Heart right ventricle (tissue), 16 donors: ENCODE measurements around the gene AP2A1. TPM values are rescaled to one million over a fixed set of nuclear protein-coding genes. Genes with fewer than 3 reads are reported as not detected.

Experiments used
- ATAC-seq, 8 donors: fragments of 200-7000 bp; cut with Tn5 transposase; one replicate each; pipeline ENCODE4 v1.9.1; 2020; ENCODE audit warnings: mild to moderate bottlenecking in 8 of 8, moderate library complexity in 8 of 8, moderate number of reproducible peaks in 1 of 8
- DNase-seq, 2 donors: peaks; one replicate each; pipeline ENCODE4 v3.0.0-alpha.2; 2020
- H3K27ac ChIP-seq, 10 donors: fragments of 200-600 bp; sonication (generic) in 2 of 10; one replicate each; pipeline versions ENCODE4 v1.5.0 to v1.8.0; 2020 to 2022; ENCODE audit warnings: mild to moderate bottlenecking in 3 of 10
- H3K27me3 ChIP-seq, 7 donors: fragments of 200-600 bp; one replicate each; pipeline ENCODE4 v1.8.0; 2021 to 2022; ENCODE audit warnings: mild to moderate bottlenecking in 2 of 7
- H3K36me3 ChIP-seq, 9 donors: fragments of 200-600 bp; sonication (generic) in 1 of 9; one replicate each; pipeline versions ENCODE4 v1.5.0 to v1.8.0; 2020 to 2022; ENCODE audit warnings: mild to moderate bottlenecking in 2 of 9
- H3K4me1 ChIP-seq, 9 donors: fragments of 200-600 bp; sonication (generic) in 1 of 9; one replicate each; pipeline versions ENCODE4 v1.5.0 to v1.8.0; 2020 to 2022; ENCODE audit warnings: mild to moderate bottlenecking in 4 of 9
- H3K4me3 ChIP-seq, 10 donors: fragments of 200-600 bp; sonication (generic) in 2 of 10; one replicate each; pipeline versions ENCODE4 v1.5.0 to v1.8.0; 2020 to 2022; ENCODE audit warnings: mild to moderate bottlenecking in 7 of 10, moderate library complexity in 2 of 10
- H3K9me3 ChIP-seq, 11 donors: fragments of 200-600 bp in 10 of 11; sonication (generic) in 2 of 11; one replicate each; pipeline versions ENCODE4 v1.5.0 to v1.8.0; 2013 to 2022; ENCODE audit warnings: mild to moderate bottlenecking in 2 of 11, control low read depth in 1 of 11, moderate library complexity in 1 of 11
- CTCF ChIP-seq, 9 donors: fragments of 200-600 bp; sonication (generic) in 2 of 9; IDR thresholded peaks; one replicate each; pipeline versions ENCODE4 v1.5.0 to v1.8.0; 2021 to 2022; ENCODE audit warnings: antibody characterized with exemption in 9 of 9, mild to moderate bottlenecking in 5 of 9, moderate library complexity in 1 of 9
- WGBS, 2 donors: extraction: QIAGEN DNeasy Blood & Tissue Kit; methylation state at CpG; one replicate each; pipeline ENCODE4 v1.1.7; 2013; ENCODE audit warnings: inconsistent platforms in 1 of 2; 5-methylcytosine and 5-hydroxymethylcytosine counted together
- intact Hi-C, 10 donors: fragments of 100-400 bp; cut with DNase I; formaldehyde crosslinking; loops; one replicate each; pipeline versions ENCODE4 v1.11.1 to v1.14.2; 2022
- polyA plus RNA-seq, 2 donors: library from polyadenylated mRNA; stranded (reverse); fragments of 200-250 nt; gene quantifications; one replicate each; pipeline ENCODE4 v1.2.3, GENCODE V29; 2013
- total RNA-seq, 10 donors: library from RNA; stranded (reverse); fragmentation: NEBNext Ultra II Directional in 3 of 10; extraction: Animal tissue kit (Norgen Biotek cat#: 25700) in 3 of 10; gene quantifications; one replicate each; pipeline versions ENCODE4 v1.2.1 to v1.2.4, GENCODE V29; 2021 to 2023
- donor health status: Arrhythmogenic right ventricular cardiomyopathy.
- donor health status: ischemic (EF 13 %, LVEDD 7.1; RV severe dilation, severe dysfunction).
- donor health status: healthy with polysubstance abuse.
- donor health status: DM: no; HTN: yes; CAD: no.
- donor health status: DM: no; HTN: no; CAD: no.
- donor health status: ischemic (EF 25% LVEDD 6.9; RV normal size, moderate dysfunction).
- donor health status: ischemic (EF 25% LVEDD 5.7; RV mildly dilated, moderate dysfunction).
- donor health status: healthy.
- donor health status: DM: yes; HTN: yes; CAD: no.
- donor health status: Ischemic cardiomyopathy.
- donor health status: ischemic (EF 35%, LVEDD 5.7; RV mildly dilated, moderate dysfunction).
- donor health status: nonischemic (EF 11% LVEDD 7.7; RV severe dilation, severe dysfunction).
- donor health status: DM: yes; HTN: yes; CAD: no.
- donor health status: PGD.
- donor health status: ischemic (EF 29% LVEDD 5.4; RV normal size, mild dysfunction).
- donor health status: nonischemic (EF 23%, LVEDD 6.1; RV moderate dilation, normal function).

The AP2A1 gene
- total and polyA plus RNA-seq, 12 donors = 36.1 to 108 (median 62.6) TPM

GRCh38 chr19:49845414-49845813 is 78.6 kb downstream of the AP2A1 start:
- ATAC-seq (no peak), DNase-seq (no peak)
- Histone ChIP-seq H3K4me3 (no peak overlapping the region), H3K27me3 (no peaks in the 10 kb centered on the region), H3K9me3 (peaks cover 0 to 10% (median 0%) of the 10 kb centered on the region in 11 donors), H3K27ac (no peak overlapping the region), H3K36me3 (peaks cover 0 to 15% (median 0%) of the 10 kb centered on the region in 9 donors), H3K4me1 (peaks cover 0 to 25% (median 6%) of the 10 kb centered on the region in 9 donors)
- WGBS, 2 donors = 66 to 71% methylated on average over 3 of the region's 3 CpGs
- intact Hi-C loops = no loop called here
- no peak for TF ChIP-seq CTCF (IDR thresholded peaks at IDR 0.05)

- no peak for ATAC-seq
- Histone ChIP-seq H3K4me3 (no peak overlapping the region), H3K27ac (no peak overlapping the region), H3K27me3 (no peaks in the 10 kb centered on the region), H3K36me3 (peaks cover 0 to 7% (median 0%) of the 10 kb centered on the region in 9 donors), H3K9me3 (peaks cover 0 to 10% (median 0%) of the 10 kb centered on the region in 11 donors), H3K4me1 (peaks cover 0 to 25% (median 6%) of the 10 kb centered on the region in 9 donors)
- no peak for DNase-seq
- intact Hi-C loops = no loop called here
- WGBS, 2 donors = 73 to 90% methylated on average over 5 of the region's 5 CpGs
- TF ChIP-seq CTCF (IDR thresholded peaks at IDR 0.05) = no peak
Observed at GRCh38 chr19:49846408-49846807, 79.6 kb downstream of the AP2A1 start.

GRCh38 chr19:49847731-49848696 is 81.2 kb downstream of the AP2A1 start:
- peaks cover 9 to 40% (median 20%) of the 10 kb centered on the region in 9 donors for H3K4me1 ChIP-seq
- ATAC-seq (no peak), DNase-seq (no peak)
- H3K27me3 ChIP-seq = no peaks in the 10 kb centered on the region
- no peaks in the 10 kb centered on the region for H3K36me3 ChIP-seq
- intact Hi-C loops = no loop called here
- no peak for TF ChIP-seq CTCF (IDR thresholded peaks at IDR 0.05)
- WGBS, 2 donors = 93% methylated on average over 10 of the region's 10 CpGs
- H3K4me3 ChIP-seq = no peak overlapping the region
- peaks cover 0 to 10% (median 0%) of the 10 kb centered on the region in 11 donors for H3K9me3 ChIP-seq
- no peak overlapping the region for H3K27ac ChIP-seq

- no peak for TF ChIP-seq CTCF (IDR thresholded peaks at IDR 0.05)
- H3K4me3 ChIP-seq = no peak overlapping the region
- 92 to 94% methylated on average over 3 of the region's 3 CpGs for WGBS, 2 donors
- ATAC-seq (no peak), DNase-seq (no peak)
- peaks cover 9 to 48% (median 24%) of the 10 kb centered on the region in 9 donors for H3K4me1 ChIP-seq
- H3K9me3 ChIP-seq = peaks cover 0 to 10% (median 0%) of the 10 kb centered on the region in 11 donors
- no peak overlapping the region for H3K27ac ChIP-seq
- H3K27me3 ChIP-seq = no peaks in the 10 kb centered on the region
- intact Hi-C loops = no loop called here
- H3K36me3 ChIP-seq = no peaks in the 10 kb centered on the region
Observed at GRCh38 chr19:49848938-49849337, 82.1 kb downstream of the AP2A1 start.
